ENCODE results near the gene TOP3A. TPM values are rescaled to one million over a fixed set of nuclear protein-coding genes. Genes with fewer than 3 reads are reported as not detected.
A peak's percentile ranks its signal among the peaks of the same experiment; 100 is the strongest.

TOP3A gene
- total RNA-seq, 1 donor = 38.8 TPM

DNA sequence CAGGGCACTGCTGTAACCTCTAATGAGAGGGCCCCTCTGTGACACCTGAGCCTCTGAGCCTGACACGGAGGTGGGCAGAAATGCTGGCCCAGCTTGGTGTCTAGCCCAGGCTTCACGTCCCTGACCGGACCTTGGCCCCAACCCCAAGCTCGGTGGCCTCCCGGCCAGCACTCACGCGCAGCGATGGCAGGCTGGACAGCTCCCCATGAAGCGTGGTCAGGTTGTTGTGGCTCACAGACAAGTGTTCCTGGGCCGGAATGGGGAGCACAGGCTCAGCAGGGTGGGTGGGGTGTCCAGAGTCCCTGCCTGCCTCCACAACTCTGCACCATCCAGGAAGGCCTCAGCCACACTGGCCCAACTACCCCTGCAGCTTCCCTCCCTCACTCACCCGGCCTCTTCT, 58.4 kb downstream of the TOP3A start:
- DNase-seq (ENCODE audit: low read depth in 2 of 3, low spot score in 2 of 3) = no peak

DNA sequence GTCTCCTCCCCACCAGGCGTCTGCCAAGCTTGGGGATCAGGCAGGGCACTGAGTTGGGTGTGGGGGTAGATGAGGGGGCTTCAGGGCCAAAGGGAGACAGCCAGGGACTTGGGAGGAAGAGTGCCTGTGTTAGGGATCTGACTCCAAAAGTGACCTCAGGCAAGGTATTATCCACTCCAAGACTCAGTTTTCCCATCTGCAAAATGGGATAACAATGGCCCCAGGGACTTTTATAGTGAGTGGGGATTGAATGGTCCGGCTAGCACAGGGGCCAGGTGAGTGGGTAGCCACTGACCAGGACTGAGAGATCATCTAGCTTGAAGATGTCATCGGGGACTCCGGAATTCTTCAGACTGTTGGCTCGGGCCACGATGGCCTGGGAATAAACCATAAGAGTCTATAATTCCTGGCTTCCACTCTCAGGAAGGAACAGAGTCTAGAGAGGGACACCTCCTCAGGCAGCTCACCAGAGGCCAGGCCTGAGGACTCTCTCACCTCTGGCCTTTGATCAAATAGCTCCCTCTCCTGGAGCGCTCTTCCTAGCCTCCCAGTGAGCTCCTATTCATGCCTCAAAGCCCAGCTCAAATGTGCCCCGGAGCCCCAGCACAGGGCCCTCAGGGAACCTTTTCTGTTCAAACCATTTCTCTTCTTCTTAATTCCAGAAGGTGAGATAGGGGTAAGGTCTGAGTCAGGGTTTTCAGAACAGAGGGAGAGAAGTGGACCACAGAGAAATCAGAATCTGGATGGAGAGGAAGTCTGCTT, 59.7 kb downstream of the TOP3A start:
- no peak for DNase-seq (ENCODE audit: low read depth in 2 of 3, low spot score in 2 of 3)

DNA sequence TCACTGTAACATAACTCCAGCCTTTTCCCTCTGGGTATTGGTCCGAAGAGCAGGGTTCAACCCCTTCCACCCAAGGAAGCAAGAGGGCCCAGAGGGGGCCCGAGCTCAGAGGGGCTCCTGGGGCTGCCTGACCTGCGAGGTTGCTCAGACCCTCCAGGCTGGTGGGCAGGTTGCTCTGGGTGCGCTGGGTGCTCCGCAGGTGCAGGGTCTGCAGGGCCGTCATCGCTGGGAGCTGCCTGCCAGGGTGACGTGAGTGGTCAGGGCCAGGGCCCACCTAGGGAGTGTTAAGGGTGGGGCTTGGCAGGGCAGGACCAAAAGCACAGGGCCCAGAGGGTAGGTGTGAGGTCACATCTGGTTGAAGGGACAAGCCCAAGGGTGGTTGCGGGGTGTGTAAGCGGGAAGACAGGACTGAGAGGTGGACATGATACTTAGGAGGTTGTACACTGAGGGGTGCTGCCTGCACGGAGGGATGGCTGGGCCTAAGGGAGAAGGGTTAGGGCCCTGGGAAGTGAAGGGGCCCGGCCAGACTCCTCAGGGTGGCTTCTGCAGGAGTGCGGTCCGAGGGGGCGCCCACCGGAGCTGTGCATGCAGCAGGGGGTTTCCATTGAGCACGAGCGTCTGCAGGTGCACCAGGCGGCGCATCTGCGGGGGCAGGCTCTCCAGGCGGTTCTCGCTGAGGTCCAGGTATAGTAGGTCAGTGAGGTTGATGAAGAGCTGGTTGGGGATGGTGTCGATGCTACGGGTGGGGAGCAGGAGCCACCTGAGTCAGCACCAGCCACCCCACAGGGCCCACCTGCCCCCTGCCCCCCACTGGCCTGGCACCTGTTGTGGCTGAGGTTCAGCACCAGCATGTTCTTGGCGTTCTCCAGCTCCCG, 60.6 kb downstream of the TOP3A start:
- no peak for DNase-seq (ENCODE audit: low read depth in 2 of 3, low spot score in 2 of 3)

DNA sequence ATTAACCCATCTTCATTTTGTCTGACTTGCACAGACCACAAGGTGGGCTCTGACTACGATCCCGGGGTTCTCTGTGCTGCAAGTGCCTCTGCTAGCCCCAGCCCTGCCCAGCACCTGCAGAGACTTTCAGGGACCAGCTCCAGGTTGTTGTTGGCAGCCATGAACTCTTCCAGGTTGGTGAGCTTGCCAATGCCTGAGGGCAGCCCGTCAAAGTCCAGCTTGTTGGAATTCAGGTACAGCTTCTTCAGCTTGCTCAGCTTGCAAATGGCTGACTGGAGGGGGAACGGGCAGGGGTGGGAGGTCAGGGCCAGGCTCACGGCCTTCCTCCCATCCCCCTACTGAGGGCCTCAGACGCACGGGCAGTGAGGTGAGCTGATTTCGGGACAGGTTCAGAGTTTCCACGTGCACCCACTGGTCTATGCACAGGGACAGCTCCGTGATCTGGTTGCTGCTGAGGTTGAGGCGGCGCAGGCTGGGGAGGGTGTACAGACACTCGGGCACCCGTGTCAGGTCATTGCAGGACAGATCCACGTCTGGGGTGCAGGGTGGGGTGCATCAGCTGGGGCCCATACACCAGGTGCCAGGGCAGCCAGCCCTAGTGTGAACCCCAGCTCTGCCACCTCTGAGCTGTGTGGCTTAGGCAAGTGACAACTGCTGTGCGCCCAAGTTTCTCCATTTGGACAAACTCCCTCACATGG, 61.5 kb downstream of the TOP3A start:
- no peak for DNase-seq (ENCODE audit: low read depth in 2 of 3, low spot score in 2 of 3)

GRCh38 chr17:18252160-18252559, 62.6 kb downstream of the TOP3A start:
- no peak for DNase-seq (ENCODE audit: low read depth in 2 of 3, low spot score in 2 of 3)

DNA sequence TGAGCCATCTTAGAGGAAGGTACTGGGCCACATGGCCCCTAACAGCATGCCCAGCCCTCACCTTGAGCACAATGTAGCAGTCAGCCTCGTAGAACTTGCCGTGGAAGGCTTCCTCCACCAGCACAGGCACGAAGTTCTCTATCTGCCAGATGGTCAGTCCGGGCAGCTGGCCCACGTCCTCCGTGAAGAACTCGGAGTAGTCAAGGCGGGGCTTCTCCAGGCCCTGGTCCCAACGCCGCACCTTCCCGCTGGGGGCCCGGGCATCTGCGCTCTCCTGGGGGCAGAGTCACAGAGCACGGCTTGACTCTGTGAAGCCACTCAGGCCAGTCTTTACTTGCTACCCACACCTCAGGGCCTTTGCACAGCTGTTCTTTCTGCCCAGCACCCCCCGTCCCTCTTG, 63.6 kb downstream of the TOP3A start:
- DNase-seq (ENCODE audit: low read depth in 2 of 3, low spot score in 2 of 3) = no peak

GRCh38 chr17:18250708-18251107, 64.1 kb downstream of the TOP3A start:
- no peak for DNase-seq (ENCODE audit: low read depth in 2 of 3, low spot score in 2 of 3)

GRCh38 chr17:18250259-18250658, 64.5 kb downstream of the TOP3A start:
- DNase-seq (ENCODE audit: low read depth in 2 of 3, low spot score in 2 of 3) = no peak

DNA sequence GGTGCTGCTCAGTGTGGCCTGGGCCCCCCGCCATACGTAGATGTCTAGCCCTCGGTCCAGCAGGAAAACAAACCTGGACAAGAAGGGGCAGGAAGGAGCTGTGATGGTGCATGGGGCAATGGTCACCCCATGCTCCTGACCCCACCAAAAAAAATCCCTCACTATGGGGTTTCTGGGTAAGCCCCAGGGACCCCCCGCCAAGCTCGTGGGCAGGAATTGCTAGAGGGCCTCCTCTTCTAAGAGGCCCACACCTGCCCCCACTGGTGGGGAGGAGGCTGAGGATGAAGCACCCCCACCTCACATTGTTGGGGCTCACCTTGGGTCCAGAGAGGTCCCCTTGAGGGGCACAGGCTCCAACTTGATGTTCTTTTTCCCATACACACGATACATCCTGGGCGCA, 66.0 kb downstream of the TOP3A start:
- DNase-seq (ENCODE audit: low read depth in 2 of 3, low spot score in 2 of 3) = no peak

DNA sequence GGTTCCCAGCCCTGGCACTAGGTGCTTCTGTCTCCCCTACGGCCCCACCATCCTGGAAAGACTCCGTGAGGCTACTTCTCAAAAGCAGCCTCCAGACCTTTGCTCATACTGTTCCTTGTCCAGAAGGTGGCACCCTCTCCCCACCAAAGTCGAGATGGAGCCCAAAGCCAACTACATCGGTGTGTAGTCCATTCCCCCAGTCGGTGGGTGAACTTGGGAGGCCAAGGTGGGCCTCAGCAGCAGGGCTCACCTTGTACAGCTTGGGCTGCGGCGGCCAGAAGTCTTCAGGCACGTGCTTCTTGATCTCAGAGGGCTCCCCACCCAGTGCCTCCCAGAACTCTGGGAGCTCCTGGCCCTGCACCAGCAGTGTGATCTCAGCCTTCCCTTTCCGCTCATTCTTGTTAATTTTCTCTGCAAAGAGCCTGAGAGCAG, 66.5 kb downstream of the TOP3A start:
- peak in 2 of 3 donors; percentile 72 to 89 for DNase-seq (ENCODE audit: low read depth in 2 of 3, low spot score in 2 of 3)

DNA sequence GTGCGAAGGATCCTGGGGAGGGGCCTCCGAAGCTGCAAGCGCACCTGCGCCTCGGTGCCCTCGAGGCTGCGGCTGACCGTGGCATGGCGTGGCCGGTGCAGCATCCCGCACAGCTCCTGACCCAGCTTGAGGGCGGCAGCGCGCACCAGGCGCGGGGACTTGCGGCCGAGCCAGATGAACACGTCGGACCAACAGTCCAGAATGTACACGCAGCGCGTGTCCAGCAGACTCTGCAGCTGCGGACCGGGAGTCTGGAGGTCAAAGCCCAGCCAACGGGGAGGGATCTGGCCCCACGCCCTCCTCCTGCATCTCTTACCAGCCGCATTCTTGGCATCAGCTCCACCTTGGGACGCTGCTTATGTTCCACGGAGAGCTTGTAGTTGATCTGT, 67.2 kb downstream of the TOP3A start:
- DNase-seq (ENCODE audit: low read depth in 2 of 3, low spot score in 2 of 3) = no peak

GRCh38 chr17:18246880-18247612, 67.7 kb downstream of the TOP3A start:
- DNase-seq (ENCODE audit: low read depth in 2 of 3, low spot score in 2 of 3) = peak in 2 of 3 donors; percentile 39 to 43

DNA sequence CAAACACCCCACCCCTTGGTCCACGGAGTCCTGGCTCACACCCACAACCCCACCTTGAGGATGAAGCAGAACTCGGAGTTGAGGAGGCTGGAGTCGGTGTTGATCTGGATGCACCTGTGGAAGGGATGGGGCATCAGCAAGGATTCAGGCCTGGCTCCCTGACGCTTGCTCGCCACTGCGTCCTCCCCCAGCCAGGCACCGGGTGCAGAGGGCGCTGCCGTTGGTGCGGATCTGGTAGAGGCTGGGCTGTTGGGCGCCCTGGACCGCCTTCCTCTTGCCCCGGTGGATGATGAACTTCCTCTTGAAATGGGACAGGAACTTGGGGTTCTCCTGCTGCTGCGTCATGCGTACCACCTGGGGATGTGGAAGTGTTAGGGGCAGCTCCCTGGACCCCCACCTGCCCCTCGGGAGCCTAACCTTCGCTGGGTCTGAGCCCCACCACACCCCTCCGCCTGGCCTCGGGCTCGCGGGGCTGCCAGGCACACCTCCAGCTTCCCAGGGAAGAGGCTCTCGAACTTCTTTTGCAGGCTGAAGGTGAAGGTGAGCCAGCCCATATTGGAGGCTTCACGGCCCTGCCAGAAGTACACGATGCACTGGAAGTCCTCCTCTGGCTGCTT, 68.6 kb downstream of the TOP3A start:
- DNase-seq (ENCODE audit: low read depth in 2 of 3, low spot score in 2 of 3) = no peak

- no peak for DNase-seq (ENCODE audit: low read depth in 2 of 3, low spot score in 2 of 3)
Measured at GRCh38 chr17:18245038-18245776, 69.6 kb downstream of the TOP3A start.

DNA sequence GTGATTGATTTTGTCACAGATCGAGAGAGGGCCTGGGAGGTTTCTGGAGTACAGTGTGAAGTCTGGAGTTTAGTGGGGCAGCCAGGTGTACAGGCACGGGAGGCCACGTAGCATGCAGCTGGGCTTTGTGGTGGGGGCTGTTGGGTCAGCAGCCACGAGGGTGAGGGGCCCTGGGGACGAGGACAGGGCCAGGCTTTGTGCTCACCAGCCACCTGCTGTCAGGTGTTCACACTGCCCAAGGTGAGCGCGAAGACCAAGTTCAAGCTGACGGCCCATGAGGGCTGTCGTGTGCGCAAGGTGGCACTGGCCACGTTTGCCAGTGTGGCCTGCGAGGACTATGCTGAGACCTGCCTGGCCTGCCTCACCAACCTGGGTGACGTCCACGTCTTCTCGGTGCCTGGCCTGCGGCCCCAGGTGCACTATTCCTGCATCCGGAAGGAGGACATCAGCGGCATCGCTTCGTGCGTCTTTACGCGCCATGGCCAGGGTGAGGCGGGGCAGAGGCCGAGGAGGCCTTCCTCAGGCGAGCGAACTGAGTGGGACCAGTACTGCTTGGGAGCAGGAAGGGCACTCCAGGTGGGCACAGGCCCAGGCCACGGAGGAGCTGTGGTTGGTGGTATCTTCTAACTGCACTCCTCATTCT, 73.4 kb downstream of the TOP3A start:
- DNase-seq (ENCODE audit: low read depth in 2 of 3, low spot score in 2 of 3) = no peak

- DNase-seq (ENCODE audit: low read depth in 2 of 3, low spot score in 2 of 3) = no peak
Measured at GRCh38 chr17:18240449-18240848, 74.3 kb downstream of the TOP3A start.

DNA sequence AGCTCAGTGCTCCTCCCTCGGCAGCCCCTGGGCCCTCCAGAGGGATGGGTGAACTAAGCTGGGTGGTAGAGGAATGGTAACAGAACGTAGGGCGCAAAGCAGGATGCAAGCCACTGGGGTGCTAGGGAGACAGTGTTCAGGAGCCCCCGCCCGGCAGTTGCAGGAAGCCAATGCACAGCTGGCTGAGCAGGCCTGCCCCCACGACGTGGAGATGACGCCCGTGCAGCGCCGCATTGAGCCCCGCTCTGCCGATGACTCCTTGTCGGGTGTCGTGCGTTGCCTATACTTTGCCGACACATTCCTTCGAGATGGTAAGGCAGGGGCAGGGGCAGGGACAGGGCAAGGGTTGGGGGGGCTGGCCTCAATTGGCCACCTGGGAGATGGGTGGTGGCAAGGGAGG, 76.5 kb downstream of the TOP3A start:
- no peak for DNase-seq (ENCODE audit: low read depth in 2 of 3, low spot score in 2 of 3)

DNA sequence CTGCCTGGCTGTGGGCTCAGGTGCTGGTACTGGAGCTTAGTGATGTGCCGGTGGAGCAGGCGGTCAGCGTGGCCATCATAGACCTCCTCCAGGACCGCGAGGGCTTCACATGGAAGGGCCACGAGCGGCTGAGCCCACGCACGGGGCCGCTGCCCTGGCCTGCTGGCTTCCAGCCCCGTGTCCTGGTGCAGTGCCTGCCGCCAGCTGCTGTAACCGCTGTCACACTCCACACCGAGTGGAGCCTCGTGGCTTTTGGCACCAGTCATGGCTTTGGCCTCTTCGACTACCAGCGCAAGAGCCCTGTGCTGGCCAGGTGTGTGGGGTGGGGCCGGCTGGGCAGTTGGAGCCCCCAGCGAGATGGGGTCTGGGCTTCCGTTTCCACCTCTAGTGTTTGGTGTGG, 77.3 kb downstream of the TOP3A start:
- no peak for DNase-seq (ENCODE audit: low read depth in 2 of 3, low spot score in 2 of 3)

GRCh38 chr17:18236494-18236893, 78.3 kb downstream of the TOP3A start:
- DNase-seq (ENCODE audit: low read depth in 2 of 3, low spot score in 2 of 3) = no peak

Measured in hematopoietic multipotent progenitor cell (in vitro differentiated cells).